Frontal cortex (tissue), 4 donors: ENCODE data around the gene RNF5. TPM values are rescaled to one million over a fixed set of nuclear protein-coding genes. Genes with fewer than 3 reads are reported as not detected.
"Not testable (repeated sequence)": the region's sequence is repeated elsewhere in the genome, so short reads cannot be mapped to it uniquely, and the experiment has no call there.

Source experiments
- DNase-seq, 2 donors: peaks; one replicate each; pipeline ENCODE4 v3.0.0; 2012; ENCODE audit warnings: low spot score in 2 of 2
- FAIRE-seq: peaks from 2 replicates; lab custom pipeline; 2012; peaks lifted over from hg19 to GRCh38; lab: Jason Lieb, UNC
- total RNA-seq: library from RNA; depleted of rRNA; stranded (reverse); fragments of >200 nt; gene quantifications from one replicate; pipeline ENCODE4 v1.2.3, GENCODE V29; 2014
- donor health status: control.
- donor health status: control.
- donor health status: control.

The RNF5 gene
- total RNA-seq, 1 donor from 2014 or later = 104 TPM

GRCh38 chr6:32173051-32173727 is 5.0 kb upstream of the RNF5 start:
- FAIRE-seq (no peak), DNase-seq (no peak)

- FAIRE-seq = no peak
- DNase-seq = no peak
Measured at GRCh38 chr6:32174416-32174815, 3.8 kb upstream of the RNF5 start.

- no peak for DNase-seq
- no peak for FAIRE-seq
Measured at GRCh38 chr6:32175322-32175710, 2.9 kb upstream of the RNF5 start.

GRCh38 chr6:32175711-32176475 is 2.3 kb upstream of the RNF5 start, which contains the start of gene AGPAT1:
Gene AGPAT1 (minus strand): TSS chr6:32176084. CDS start chr6:32171496, 4,588 bp downstream.
- no peak for FAIRE-seq

GRCh38 chr6:32176476-32177182 is 1.6 kb upstream of the RNF5 start:
- DNase-seq (no peak), FAIRE-seq (no peak)

More at GRCh38 chr6:32175711-32176475, 2.3 kb upstream of the RNF5 start, which contains the start of gene AGPAT1:
- DNase-seq = peak; percentile 89 to 97

- FAIRE-seq = no peak
Measured at GRCh38 chr6:32177183-32177787, 920 bp upstream of the RNF5 start.

GRCh38 chr6:32178547-32179440 is 589 bp downstream of the RNF5 start:
- DNase-seq (no peak), FAIRE-seq (no peak)

More at GRCh38 chr6:32177183-32177787, 920 bp upstream of the RNF5 start:
- DNase-seq = no peak

GRCh38 chr6:32179766-32180405 is 1.7 kb downstream of the RNF5 start:
- DNase-seq = no peak
- no peak for FAIRE-seq

GRCh38 chr6:32181148-32181702 is 3.0 kb downstream of the RNF5 start:
- no peak for DNase-seq
- FAIRE-seq = no peak

- FAIRE-seq (no peak), DNase-seq (no peak)
Measured at GRCh38 chr6:32181915-32182529, 3.8 kb downstream of the RNF5 start.

- FAIRE-seq (no peak), DNase-seq (no peak)
Measured at GRCh38 chr6:32182555-32182981, 4.4 kb downstream of the RNF5 start.

GRCh38 chr6:32183030-32183429 is 4.8 kb downstream of the RNF5 start:
- no peak for FAIRE-seq
- DNase-seq = no peak

- no peak for DNase-seq
- no peak for FAIRE-seq
Measured at GRCh38 chr6:32183483-32184083, 5.4 kb downstream of the RNF5 start.

- FAIRE-seq = no peak
Measured at GRCh38 chr6:32184084-32184640, 6.0 kb downstream of the RNF5 start, which contains the start of gene AGER. Gene AGER (minus strand): TSS chr6:32184253. CDS start chr6:32184222, 31 bp downstream.

GRCh38 chr6:32185681-32186131 is 7.5 kb downstream of the RNF5 start:
- FAIRE-seq, DNase-seq: not testable (repeated sequence)

More at GRCh38 chr6:32184084-32184640, 6.0 kb downstream of the RNF5 start, which contains the start of gene AGER:
- no peak for DNase-seq

- not testable (repeated sequence) for FAIRE-seq
Measured at GRCh38 chr6:32186151-32186840, 8.1 kb downstream of the RNF5 start.

More at GRCh38 chr6:32186151-32186840, 8.1 kb downstream of the RNF5 start:
- DNase-seq = not testable (repeated sequence)
